Measurements from ENCODE around the gene YIPF3. TPM values are rescaled to one million over a fixed set of nuclear protein-coding genes. Genes with fewer than 3 reads are reported as not detected.
A peak's percentile ranks its signal among the peaks of the same experiment; 100 is the strongest.

Gene YIPF3
- total and polyA plus RNA-seq, 2 experiments from 2014 or later, result 190 to 252 TPM

- H3K4me2 ChIP-seq (ENCODE audit: unreplicated experiment), result no peak overlapping the region
- TF ChIP-seq EZH2phosphoT487 (IDR thresholded peaks at IDR 0.05; ENCODE audit: insufficient read depth, low read depth) (no peak), EZH2 (IDR thresholded peaks at IDR 0.05; ENCODE audit: insufficient read depth, poor library complexity, severe bottlenecking) (no peak)
- H4K20me1 ChIP-seq (ENCODE audit: insufficient read depth), result no peaks in the 10 kb centered on the region
- H3K27me3 ChIP-seq (replicated peaks; ENCODE audit: insufficient read depth), result no peaks in the 10 kb centered on the region
- in situ Hi-C loops (cut with MboI), result no loop called here
- no peak for DNase-seq
- H3K4me1 ChIP-seq (ENCODE audit: insufficient read depth), result peaks cover 11% of the 10 kb centered on the region
- H2AFZ ChIP-seq, result no peak overlapping the region
- H3K79me2 ChIP-seq (ENCODE audit: insufficient read depth), result peaks cover 35% of the 10 kb centered on the region
- H3K27ac ChIP-seq, result no peak overlapping the region
- peaks cover 37% of the 10 kb centered on the region for H3F3A ChIP-seq (ENCODE audit: insufficient read depth)
- no peaks in the 10 kb centered on the region for H3K9me3 ChIP-seq (ENCODE audit: low read depth)
- no peak overlapping the region for H3K9ac ChIP-seq
- peaks cover 72% of the 10 kb centered on the region for H3K36me3 ChIP-seq (ENCODE audit: low read depth)
- no peak overlapping the region for H3K4me3 ChIP-seq
- WGBS, 2 experiments (ENCODE audit: low coverage in 1 of 2, low lambda C conversion rate in 2 of 2, missing lambda C conversion rate in 2 of 2), result 94 to 97% methylated on average over 2 of the region's 2 CpGs
- H3K9me2 ChIP-seq (ENCODE audit: insufficient read depth), result no peaks in the 10 kb centered on the region
Observed at GRCh38 chr6:43521836-43522235, 5.1 kb upstream of the YIPF3 start.

- Histone ChIP-seq H3K9ac (no peak overlapping the region), H2AFZ (no peak overlapping the region), H3K4me3 (no peak overlapping the region), H3F3A (ENCODE audit: insufficient read depth) (peaks cover 31% of the 10 kb centered on the region), H3K27ac (no peak overlapping the region), H4K20me1 (ENCODE audit: insufficient read depth) (no peaks in the 10 kb centered on the region), H3K9me3 (ENCODE audit: low read depth) (no peaks in the 10 kb centered on the region), H3K36me3 (ENCODE audit: low read depth) (peaks cover 56% of the 10 kb centered on the region), H3K79me2 (ENCODE audit: insufficient read depth) (peaks cover 51% of the 10 kb centered on the region), H3K4me2 (ENCODE audit: unreplicated experiment) (no peak overlapping the region), H3K27me3 (replicated peaks; ENCODE audit: insufficient read depth) (no peaks in the 10 kb centered on the region), H3K9me2 (ENCODE audit: insufficient read depth) (no peaks in the 10 kb centered on the region), H3K4me1 (ENCODE audit: insufficient read depth) (peaks cover 19% of the 10 kb centered on the region)
- in situ Hi-C loops (cut with MboI), result no loop called here
- DNase-seq, result no peak
- no peak for TF ChIP-seq EZH2 (IDR thresholded peaks at IDR 0.05; ENCODE audit: insufficient read depth, poor library complexity, severe bottlenecking)
- no peak for TF ChIP-seq EZH2phosphoT487 (IDR thresholded peaks at IDR 0.05; ENCODE audit: insufficient read depth, low read depth)
- 88 to 89% methylated on average over 8 of the region's 8 CpGs for WGBS, 2 experiments (ENCODE audit: low coverage in 1 of 2, low lambda C conversion rate in 2 of 2, missing lambda C conversion rate in 2 of 2)
Observed at GRCh38 chr6:43520097-43520496, 3.4 kb upstream of the YIPF3 start.

- H3K27ac ChIP-seq, result peak overlapping the region; percentile 53
- peak overlapping the region; percentile 99 for H3K4me3 ChIP-seq
- peak overlapping the region; percentile 95 for H3K9ac ChIP-seq
- H2AFZ ChIP-seq, result peak overlapping the region; percentile 91
- no peaks in the 10 kb centered on the region for H3K27me3 ChIP-seq (replicated peaks; ENCODE audit: insufficient read depth)
- peaks cover 27% of the 10 kb centered on the region for H3F3A ChIP-seq (ENCODE audit: insufficient read depth)
- H3K4me2 ChIP-seq (ENCODE audit: unreplicated experiment), result peak overlapping the region; percentile 99
- WGBS, 2 experiments (ENCODE audit: low coverage in 1 of 2, low lambda C conversion rate in 2 of 2, missing lambda C conversion rate in 2 of 2), result 0 to 1% methylated on average over 10 of the region's 10 CpGs
- peak; percentile 36 for DNase-seq
- no peaks in the 10 kb centered on the region for H3K9me3 ChIP-seq (ENCODE audit: low read depth)
- in situ Hi-C loops (cut with MboI), result no loop called here
- no peak for TF ChIP-seq EZH2 (IDR thresholded peaks at IDR 0.05; ENCODE audit: insufficient read depth, poor library complexity, severe bottlenecking)
- TF ChIP-seq EZH2phosphoT487 (IDR thresholded peaks at IDR 0.05; ENCODE audit: insufficient read depth, low read depth), result no peak
- H3K79me2 ChIP-seq (ENCODE audit: insufficient read depth), result peaks cover 74% of the 10 kb centered on the region
- no peaks in the 10 kb centered on the region for H4K20me1 ChIP-seq (ENCODE audit: insufficient read depth)
- H3K36me3 ChIP-seq (ENCODE audit: low read depth), result peaks cover 36% of the 10 kb centered on the region
- H3K4me1 ChIP-seq (ENCODE audit: insufficient read depth), result peaks cover 21% of the 10 kb centered on the region
- H3K9me2 ChIP-seq (ENCODE audit: insufficient read depth), result no peaks in the 10 kb centered on the region
Observed at GRCh38 chr6:43517505-43518357, 1.0 kb upstream of the YIPF3 start.

GRCh38 chr6:43516367-43516696 is 394 bp downstream of the YIPF3 start:
- in situ Hi-C loops (cut with MboI), result no loop called here
- Histone ChIP-seq H3K9ac (peak overlapping the region; percentile 95), H3K4me3 (peak overlapping the region; percentile 99), H3K27ac (peak overlapping the region; percentile 73), H3K36me3 (ENCODE audit: low read depth) (peaks cover 23% of the 10 kb centered on the region), H3K4me1 (ENCODE audit: insufficient read depth) (peaks cover 21% of the 10 kb centered on the region), H3F3A (ENCODE audit: insufficient read depth) (peaks cover 23% of the 10 kb centered on the region), H3K9me3 (ENCODE audit: low read depth) (no peaks in the 10 kb centered on the region), H4K20me1 (ENCODE audit: insufficient read depth) (no peaks in the 10 kb centered on the region), H3K4me2 (ENCODE audit: unreplicated experiment) (peak overlapping the region; percentile 72), H2AFZ (peak overlapping the region; percentile 91), H3K79me2 (ENCODE audit: insufficient read depth) (peaks cover 74% of the 10 kb centered on the region), H3K27me3 (replicated peaks; ENCODE audit: insufficient read depth) (no peaks in the 10 kb centered on the region), H3K9me2 (ENCODE audit: insufficient read depth) (no peaks in the 10 kb centered on the region)
- DNase-seq, result no peak
- 1 to 2% methylated on average over 10 of the region's 10 CpGs for WGBS, 2 experiments (ENCODE audit: low coverage in 1 of 2, low lambda C conversion rate in 2 of 2, missing lambda C conversion rate in 2 of 2)
- TF ChIP-seq EZH2 (IDR thresholded peaks at IDR 0.05; ENCODE audit: insufficient read depth, poor library complexity, severe bottlenecking) (no peak), EZH2phosphoT487 (IDR thresholded peaks at IDR 0.05; ENCODE audit: insufficient read depth, low read depth) (no peak)
